Measurements from ENCODE around the gene STK26.

- no peak for TF ChIP-seq CTCF (IDR thresholded peaks at IDR 0.05)
- no peak for TF ChIP-seq POLR2A (IDR thresholded peaks at IDR 0.05)
Measured at GRCh38 chrX:132119821-132120515, 96.9 kb downstream of the STK26 start.

All from uterus (tissue), 2 donors.